Hematopoietic multipotent progenitor cell treated with erythropoietin and hydrocortisone succinate and interleukin-3 and kit ligand, for 4 days (in vitro differentiated cells): ENCODE results near the gene CYB561D1.

Experiments
- DNase-seq: peaks from one replicate; pipeline ENCODE4 v3.0.0-alpha.2; 2015

The CYB561D1 gene

GRCh38 chr1:109481646-109482045 is 12.2 kb upstream of the CYB561D1 start:
- DNase-seq: no peak

- no peak for DNase-seq
Observed at GRCh38 chr1:109482242-109482641, 11.7 kb upstream of the CYB561D1 start.

- no peak for DNase-seq
Observed at GRCh38 chr1:109482791-109483671, 10.9 kb upstream of the CYB561D1 start.

- DNase-seq: peak; percentile 95
Observed at GRCh38 chr1:109483672-109484518, 10.0 kb upstream of the CYB561D1 start, which contains the start of gene ATXN7L2. ATXN7L2 (plus strand) TSS chr1:109483905; CDS start chr1:109483954, 49 bp downstream.

- DNase-seq: no peak
Observed at GRCh38 chr1:109484519-109484975, 9.3 kb upstream of the CYB561D1 start.

GRCh38 chr1:109485001-109485400 is 8.9 kb upstream of the CYB561D1 start:
- no peak for DNase-seq

- DNase-seq: no peak
Observed at GRCh38 chr1:109487261-109487660, 6.6 kb upstream of the CYB561D1 start.

- no peak for DNase-seq
Observed at GRCh38 chr1:109488201-109488600, 5.7 kb upstream of the CYB561D1 start.

- DNase-seq: no peak
Observed at GRCh38 chr1:109488696-109489095, 5.2 kb upstream of the CYB561D1 start.

- DNase-seq: peak; percentile 87
Observed at GRCh38 chr1:109490029-109490933, 3.6 kb upstream of the CYB561D1 start.

GRCh38 chr1:109490934-109491302 is 3.0 kb upstream of the CYB561D1 start:
- DNase-seq: no peak

- DNase-seq: no peak
Observed at GRCh38 chr1:109491372-109491771, 2.5 kb upstream of the CYB561D1 start.

GRCh38 chr1:109492779-109493178 is 1.1 kb upstream of the CYB561D1 start:
- no peak for DNase-seq

- no peak for DNase-seq
Observed at GRCh38 chr1:109493227-109493626, 667 bp upstream of the CYB561D1 start.

- DNase-seq: no peak
Observed at GRCh38 chr1:109495738-109496137, 1.8 kb downstream of the CYB561D1 start.

- DNase-seq: no peak
Observed at GRCh38 chr1:109497449-109498160, 3.7 kb downstream of the CYB561D1 start.

GRCh38 chr1:109498161-109498801 is 4.4 kb downstream of the CYB561D1 start:
- DNase-seq: peak; percentile 49

- DNase-seq: no peak
Observed at GRCh38 chr1:109499081-109499480, 5.2 kb downstream of the CYB561D1 start.

- peak; percentile 83 for DNase-seq
Observed at GRCh38 chr1:109499661-109500536, 6.0 kb downstream of the CYB561D1 start.

- DNase-seq: no peak
Observed at GRCh38 chr1:109500941-109501381, 7.1 kb downstream of the CYB561D1 start.
